Right renal cortex interstitium (tissue), 3 donors: ENCODE results near the gene TMEM170B. TPM values are rescaled to one million over a fixed set of nuclear protein-coding genes. Genes with fewer than 3 reads are reported as not detected.

ENCODE experiments used
- DNase-seq, 3 donors: peaks; one replicate each; pipeline ENCODE4 v3.0.0-alpha.2; 2013; ENCODE audit warnings: low read depth in 3 of 3, low spot score in 2 of 3
- polyA plus RNA-seq, 3 donors: library from polyadenylated mRNA; unstranded; fragments of 120-200 nt; gene quantifications; one replicate each; pipeline ENCODE4 v1.2.1, GENCODE V29; 2013; ENCODE audit not compliant: insufficient read length in 3 of 3

Gene TMEM170B, protein sequence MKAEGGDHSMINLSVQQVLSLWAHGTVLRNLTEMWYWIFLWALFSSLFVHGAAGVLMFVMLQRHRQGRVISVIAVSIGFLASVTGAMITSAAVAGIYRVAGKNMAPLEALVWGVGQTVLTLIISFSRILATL
- polyA plus RNA-seq: 1 to 10 TPM; 8.8 to 9.2 (median 9.1) TPM

DNA sequence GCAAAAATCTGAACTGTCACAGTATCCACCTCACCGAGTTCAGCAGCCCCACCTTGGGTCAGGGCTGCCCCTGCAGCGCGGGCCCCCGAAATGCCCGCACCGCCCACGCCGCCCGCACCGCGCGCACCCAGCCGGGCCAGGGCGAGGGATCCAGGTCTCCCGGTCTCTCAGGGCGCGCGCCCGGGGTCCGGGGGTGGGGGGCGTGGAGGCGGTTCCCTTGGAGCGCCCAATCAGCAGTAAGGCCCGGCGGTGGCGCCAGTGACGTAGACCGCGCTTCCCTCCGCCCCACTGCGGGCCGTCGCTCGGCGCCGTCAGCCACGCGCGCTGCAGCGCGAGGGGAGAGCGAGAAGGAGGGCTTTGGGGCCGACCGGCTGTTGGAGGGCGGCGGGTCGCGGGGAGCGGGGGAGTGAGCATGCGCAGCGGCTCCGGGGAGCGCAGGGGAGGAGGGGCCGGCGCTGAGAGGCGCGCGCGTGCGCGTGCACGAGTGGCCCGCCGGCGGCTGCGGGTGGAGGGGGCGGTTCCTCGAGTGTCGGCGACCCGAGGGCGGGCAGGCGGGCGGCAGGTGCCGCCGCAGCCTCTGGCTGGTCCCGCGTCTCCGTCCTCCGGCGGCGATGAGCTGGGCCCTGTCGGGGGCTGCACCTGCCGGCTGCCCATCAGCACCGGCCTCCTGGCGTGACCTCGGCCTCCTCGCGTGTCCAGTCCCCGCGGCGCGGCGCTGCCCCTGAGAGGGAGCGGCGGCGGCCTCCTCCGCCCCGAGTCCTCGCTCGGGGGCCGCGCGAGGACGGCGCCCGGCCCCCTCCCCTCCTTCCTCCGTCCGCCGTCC lies at the start of gene TMEM170B:
TSS of gene TMEM170B (plus strand) at position 521 of the 823 bp plus-strand sequence. CDS start 529 bp downstream, outside the sequence.
- DNase-seq: peak; percentile 65 to 85 (median 83)

DNA sequence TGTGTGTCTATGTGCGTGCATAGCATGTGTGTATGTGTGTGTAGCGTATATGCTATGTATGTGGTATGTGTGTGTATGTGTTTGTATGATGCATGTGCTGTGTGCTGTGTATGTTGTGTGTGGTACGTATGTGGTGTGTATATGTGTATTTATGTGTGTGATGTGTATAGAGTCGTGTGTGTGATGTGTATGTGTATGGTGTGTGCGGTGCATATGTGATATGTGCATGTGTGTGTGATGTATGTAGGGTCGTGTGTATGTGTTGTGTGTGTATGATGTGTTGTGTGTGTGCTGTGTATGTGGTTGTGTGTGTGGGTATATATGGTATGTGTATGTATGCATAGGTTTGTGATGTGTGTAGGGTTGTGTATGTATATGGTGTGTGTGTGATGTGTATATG lies 46.6 kb upstream of the TMEM170B start:
- DNase-seq: no peak

DNA sequence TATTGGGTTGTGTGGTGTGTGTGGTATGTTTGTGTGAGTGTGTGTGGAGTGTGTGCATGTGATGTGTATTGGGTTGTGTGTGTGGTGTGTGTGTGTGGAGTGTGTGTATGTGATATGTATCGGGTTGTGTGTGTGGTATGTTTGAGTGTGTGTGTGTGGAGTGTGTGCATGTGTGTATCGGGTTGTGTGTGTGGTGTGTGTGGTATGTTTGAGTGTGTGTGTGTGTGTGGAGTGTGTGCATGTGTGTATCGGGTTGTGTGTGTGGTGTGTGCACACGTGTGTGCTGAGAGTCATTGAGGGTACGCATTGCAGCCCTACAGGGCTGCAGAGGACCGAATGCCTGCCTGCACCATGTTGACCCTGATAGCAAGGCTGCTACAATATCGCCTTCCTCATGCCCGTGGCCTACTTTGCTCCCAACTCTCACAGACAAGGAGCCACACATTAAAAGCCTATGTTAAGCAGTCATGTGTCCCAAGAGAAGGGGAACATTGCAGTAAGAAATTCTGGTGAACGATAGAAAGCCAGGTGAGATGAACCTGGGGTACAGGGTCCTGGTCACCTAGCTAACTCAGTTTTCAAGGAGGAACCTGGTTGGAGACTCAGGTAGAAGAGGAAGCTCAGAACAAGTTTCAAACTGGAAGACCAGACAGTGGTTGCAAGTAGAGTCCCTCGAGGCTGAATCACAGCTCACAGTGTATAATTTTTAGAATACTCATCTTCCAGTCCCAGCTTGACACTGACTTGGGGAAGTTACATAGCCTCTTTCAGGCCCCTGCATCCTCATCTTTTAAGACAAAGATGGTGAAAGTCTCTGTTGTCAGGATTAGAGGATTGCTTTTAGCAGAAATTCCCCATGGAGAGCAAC lies 45.7 kb upstream of the TMEM170B start:
- no peak for DNase-seq

DNA sequence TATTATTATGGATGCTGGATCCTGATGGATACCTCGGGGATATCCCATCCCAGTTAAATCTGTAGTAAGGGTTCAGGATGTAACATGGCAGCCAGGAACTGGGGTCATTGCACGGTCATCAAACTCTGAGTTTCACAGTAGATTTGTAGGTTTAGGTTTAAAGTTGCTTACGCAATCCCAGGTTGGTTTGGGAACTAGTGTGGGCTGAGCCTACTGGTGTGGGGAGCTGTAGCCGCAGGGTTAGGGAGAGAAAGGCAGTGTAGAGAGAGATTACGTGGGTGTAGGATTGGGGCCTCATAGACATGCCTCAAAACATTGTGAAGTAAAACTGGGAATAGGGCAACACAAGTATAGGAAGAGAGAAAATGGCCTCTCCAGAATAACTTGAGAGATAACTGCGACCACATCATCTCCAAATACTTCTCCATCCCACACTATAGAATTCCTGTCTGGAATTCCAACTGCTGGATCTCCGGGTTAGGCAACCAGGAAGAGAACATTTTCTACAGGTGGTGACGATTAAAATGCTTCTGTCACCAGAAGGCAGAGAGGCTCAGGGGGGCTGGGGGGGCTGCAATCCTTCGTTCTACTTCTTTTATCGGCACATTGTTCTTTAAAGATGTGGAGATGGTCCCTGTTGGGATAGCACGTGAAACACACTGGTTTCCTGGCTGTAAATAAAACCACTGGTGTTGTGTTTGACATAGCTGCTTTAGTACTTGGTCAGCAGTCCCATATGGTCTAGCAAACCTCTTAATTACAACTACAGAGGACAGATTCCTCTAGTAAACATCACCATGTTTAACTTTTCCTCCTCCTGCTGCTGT lies 44.9 kb upstream of the TMEM170B start:
- DNase-seq: no peak

DNA sequence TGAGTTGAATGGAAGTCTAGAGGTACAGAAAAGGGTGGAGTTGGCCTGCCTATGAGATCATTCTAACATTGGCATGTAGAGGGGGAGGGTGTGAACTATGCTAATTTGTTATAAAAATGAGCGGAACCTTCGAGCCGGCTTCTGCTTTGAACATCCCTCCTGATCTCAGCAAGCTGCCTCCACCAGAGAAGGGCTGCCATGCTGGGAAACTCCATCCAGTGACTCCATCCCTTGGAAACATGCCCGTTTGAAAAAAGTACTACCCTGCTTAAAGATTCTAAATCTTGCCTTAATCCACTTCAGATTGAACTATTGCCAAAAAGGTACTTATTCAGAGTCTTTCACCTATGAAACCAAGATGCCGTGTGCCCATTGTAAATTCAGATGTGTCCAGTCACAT lies 43.6 kb upstream of the TMEM170B start:
- DNase-seq: no peak

DNA sequence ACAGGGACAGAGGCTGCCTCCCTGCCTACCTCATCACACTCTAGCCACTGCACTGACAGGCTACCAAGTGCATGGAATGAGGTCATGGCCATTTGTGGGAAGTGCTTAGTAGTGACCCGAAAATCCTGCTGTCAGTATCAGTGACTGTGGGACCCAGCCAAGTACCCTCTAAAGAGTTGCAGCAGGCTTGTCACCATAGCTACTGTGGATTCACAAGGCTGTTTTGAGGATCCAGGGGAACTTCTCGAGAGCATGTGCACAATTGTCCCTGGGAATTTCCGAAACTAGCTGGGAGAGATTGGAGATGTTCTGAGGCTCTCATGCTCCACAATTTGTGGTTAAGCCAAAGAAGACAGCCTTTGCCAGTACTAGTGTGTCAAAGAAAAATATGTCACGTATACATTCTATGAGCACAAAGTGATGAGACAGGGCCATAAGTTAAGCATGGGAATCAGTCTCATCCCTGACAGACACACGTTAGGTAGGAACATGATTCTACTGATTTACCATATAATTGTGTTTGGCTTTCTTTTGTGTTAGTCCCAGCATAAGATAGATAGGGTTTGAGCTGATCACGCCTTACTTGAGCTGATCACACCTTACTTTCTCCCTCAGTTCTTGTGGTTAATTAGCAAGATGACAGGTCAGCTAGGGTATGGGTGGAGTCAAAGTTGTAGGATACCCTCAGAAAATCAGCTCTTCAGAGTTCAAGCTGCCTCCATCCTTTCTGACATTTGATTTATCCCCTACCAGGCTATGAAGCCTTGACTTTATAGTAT lies 42.6 kb upstream of the TMEM170B start:
- DNase-seq: no peak

DNA sequence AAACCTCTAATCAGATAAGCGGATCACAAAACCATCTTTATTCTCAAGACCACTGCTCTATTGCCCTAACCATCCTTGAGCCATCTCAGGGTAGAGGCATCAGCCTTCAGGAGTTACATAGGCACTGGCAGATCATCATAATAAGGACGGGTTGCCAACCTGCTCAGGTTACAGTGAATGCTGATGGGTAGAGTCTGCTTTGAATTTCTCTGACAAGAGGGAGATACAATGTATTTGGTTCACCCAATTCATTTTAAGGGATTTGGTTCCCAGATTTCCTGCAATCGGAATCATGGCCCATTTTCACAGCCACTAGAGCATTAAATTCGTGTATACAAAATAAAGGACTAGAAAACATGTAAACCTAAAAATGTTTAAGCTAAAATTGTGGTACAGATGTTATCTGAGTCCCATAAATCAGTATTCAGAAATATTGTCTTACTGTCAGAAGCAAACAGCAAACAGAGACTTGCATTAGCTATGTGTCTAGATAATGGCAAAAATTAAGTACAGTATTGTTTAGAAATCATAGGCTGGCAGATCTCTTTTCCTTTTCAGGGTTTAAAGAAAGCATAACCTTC lies 41.9 kb upstream of the TMEM170B start:
- DNase-seq: no peak

DNA sequence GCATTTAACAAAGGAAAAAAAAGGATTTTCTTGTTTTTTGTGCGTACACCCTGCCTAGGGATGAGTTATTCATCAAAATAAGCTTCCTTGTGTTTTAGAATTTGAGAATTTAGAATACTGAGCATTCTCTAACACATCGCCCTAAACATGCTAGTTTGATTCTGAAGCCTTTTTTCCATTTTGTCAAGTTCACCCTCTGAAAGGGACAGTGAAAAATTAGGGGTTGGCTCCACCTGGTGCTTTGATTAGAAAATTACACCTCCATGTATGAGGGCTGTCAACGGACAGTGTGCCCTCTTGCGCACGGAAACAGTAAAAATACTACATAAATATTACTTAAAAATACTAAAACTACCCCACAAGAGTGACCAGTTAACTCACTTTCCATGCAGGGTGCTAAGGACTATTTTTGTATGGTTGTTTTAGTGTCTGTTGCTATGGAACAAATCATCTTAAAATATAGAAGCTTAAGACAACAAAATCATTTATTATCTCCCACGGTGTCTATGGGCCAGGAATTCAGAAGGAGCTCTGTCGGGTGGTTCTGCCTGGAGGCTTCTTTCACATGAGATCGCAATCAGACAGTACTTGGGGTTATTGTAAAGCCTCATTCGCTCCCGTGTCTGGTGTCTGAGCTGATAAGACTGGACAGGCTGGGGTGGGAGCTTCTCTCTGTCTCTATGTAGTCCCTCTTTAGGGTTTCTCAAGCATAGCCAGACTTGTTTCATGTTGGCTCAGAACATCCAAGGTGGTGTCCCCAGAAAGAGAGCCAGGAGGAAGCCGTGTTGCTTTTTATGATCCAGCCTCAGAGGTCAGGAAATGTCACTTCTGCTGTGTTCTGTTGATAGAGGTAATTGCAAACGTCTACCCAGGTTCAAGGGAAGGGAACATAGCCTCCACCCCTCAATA lies 41.1 kb upstream of the TMEM170B start:
- peak; percentile 72 to 77 (median 73) for DNase-seq

DNA sequence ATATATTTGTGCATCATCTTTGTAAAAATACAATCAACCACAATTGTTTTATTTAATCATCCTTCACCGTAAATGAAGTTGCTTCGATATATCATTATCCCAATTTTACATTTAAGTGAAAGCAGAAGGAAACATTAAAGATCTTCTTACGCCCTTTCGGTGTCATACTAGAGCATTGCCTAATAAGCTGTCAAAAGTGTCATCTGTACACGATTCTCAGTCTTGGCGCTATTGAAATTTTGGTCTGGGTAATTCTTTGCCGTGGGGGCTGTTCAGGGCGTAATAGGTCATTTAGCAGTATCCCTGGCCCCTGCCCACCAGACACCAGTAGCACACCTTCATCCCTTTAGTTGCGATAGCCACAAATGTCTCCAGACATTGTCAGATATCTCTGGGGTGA lies 40.4 kb upstream of the TMEM170B start:
- DNase-seq: no peak

DNA sequence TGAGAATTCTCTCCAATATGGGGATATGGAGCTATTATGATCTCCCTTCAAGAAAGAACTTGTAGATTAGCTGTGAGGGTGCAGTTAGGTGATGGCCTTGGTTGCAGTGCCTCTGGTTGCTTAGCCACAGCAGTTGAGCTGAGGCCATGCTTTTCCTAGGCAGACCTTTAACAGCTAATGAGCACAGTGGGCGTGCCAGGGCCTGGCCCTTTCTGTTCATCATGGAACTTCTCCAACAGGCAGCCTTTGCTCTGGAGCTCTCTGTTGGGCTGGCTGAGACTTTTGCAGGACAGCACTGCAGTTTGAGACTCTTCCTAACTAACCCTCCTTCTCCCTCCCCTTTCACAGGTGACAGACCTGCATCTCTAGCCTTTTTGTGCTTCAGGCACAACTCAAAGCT lies 39.7 kb upstream of the TMEM170B start:
- no peak for DNase-seq

DNA sequence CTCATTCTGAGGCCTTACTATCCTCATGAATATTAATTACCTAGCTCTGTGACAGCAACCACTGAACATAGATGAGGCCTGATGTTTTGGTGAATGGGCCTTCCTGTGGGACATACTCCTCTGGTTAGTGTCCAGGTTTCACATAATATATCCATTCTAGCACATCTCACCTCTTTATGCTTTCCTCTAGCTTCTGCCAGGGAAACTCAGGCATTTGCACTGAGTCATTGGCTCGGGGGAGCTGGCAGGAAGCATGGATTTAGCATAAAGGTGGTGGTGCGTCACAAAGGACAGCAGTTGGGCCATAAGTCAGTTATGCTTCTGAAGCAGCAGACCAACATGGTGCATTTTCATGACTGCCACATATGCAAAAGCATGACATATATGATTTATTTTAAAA lies 37.5 kb upstream of the TMEM170B start:
- DNase-seq: no peak

DNA sequence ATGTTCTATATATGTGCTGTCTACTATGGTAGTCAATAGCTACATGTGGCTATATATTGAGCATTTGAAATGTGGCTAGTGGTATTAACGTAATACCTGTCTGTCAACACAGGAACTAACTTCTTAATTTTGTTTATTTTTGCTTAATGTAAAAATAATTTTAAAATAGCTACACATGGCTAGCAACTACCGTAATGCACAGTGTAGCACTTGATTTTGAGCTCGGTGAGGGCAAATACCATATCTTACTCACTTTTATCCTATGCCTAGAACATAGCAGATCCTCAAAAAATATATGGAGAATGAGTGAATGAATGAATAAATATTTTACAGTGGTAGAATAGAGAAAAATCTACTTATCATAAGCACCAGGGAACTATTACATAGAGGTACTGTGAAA lies 28.1 kb upstream of the TMEM170B start:
- DNase-seq: no peak

DNA sequence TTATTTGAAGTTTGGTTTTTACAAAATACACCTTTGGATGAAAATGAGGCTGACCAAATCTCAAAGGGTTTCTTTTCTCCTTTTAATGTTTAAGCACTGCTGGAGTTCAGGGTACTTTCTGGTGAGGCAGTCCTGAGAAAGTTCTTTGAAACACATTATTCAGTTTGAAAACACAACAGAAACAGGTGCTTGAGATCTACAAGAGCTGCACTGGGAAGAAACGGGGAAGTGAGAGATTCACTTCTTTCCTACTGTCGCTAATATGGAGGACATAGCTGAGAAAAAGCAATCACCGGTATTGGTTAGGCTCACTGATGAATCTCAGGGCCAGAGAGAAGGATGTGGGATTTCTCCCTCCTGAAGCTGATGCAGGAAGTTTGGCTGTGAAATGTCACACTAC lies 22.9 kb upstream of the TMEM170B start:
- DNase-seq: no peak

DNA sequence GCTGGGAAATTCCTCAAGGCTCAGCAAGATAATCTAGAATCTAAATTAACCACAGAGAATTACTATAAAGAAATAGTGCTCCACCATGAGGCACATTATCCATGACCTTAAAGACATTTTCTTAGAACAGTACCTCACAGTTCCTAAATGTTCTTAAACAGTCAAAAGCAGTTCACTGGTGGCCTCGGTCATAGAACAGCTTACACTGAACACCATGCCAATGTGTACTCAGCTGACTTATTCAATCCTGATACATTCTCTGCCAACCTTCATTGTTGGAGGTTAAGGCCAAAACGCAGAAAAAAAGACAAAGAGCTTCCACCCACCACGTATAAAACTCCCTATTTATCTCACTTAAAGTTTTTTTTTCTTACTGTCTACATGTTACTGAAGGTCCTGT lies 21.8 kb upstream of the TMEM170B start:
- no peak for DNase-seq

DNA sequence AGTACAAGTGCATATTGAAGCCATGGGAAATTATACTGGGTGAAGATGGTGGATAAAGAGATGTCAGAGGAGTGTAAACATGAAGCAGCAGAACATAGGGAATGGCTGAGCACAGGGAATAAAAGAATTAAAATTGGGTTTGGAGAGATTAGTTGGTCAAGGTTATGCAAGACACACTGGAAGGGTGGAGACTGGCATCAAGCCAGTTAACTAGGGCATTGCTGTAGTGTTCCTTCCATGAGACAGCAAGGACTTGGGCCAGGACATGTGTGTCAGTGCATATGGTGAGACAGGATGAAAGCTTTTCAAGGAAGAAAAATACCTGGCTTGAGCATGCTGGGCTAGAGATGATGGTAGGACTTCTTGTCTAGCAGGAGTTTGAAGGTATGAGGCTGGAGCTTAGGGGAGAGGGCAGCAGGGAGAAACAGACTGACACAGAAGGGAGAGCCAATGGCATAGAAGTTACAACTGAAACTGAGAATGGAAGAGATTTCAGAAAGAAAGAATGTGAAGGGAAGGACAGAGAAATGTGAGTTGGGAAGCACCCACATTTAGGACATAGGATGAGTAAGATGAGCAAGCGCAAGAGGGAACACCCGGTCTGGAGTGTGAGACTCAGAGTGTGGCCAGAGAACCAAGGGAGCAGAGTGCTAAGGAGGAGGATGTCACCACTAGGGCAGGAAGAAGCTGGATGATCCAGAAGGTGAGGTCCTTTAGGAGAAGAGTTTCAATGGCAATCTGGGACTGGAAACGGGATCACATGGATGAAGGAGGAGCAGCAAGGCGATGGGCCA lies 14.5 kb upstream of the TMEM170B start:
- DNase-seq: no peak

DNA sequence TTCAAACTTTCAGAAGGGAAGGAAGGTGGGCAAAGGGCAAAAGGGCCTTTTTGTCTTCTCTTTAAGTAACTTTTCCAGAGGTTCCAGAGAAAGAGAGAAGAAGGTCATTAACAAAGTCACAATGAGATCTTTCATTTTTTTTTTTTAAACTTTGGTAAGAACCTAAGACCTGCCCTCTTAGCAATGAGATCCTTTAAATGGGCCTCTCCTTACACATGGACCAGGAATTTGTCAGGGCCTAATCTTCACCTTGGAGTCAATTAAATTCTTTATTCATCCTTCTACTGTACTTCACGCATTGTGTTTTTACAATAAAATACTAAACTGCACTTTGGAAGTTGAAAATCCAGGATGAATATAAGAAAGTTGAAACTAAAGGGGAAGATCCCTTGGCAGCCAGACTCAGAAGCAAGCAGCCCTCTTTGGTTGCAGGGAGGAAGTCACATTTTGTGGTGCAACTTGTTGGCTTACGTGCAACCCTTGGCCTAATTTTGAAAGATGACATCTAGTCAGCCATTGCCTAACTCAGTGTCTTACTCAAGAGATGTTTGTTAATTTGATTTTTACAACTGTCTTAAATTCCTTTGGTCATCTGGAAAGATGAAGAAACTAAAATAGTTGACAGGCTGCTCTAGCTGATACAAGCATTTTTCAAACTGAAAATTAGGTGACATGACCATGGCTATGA lies 11.9 kb upstream of the TMEM170B start:
- no peak for DNase-seq

DNA sequence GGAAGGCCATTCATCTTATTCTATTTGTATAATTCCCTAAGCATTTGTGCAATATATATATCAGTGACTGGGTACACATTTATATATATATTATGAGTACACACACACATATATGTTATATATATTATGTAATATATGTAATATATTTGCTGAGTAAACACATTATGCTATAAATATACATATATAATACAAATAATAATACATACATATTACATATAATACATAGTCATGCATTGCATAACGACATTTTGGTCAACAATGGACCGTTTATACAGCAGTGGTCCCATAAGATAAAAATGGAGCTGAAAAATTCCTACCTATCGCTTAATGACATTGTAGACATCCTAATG lies 11.4 kb upstream of the TMEM170B start:
- DNase-seq: no peak
